ENCODE data around the gene CAB39L. TPM values are rescaled to one million over a fixed set of nuclear protein-coding genes. Genes with fewer than 3 reads are reported as not detected.

The CAB39L gene
- total RNA-seq, 3 donors from 2014 or later, result 8.5 to 87.2 (median 9.6) TPM

DNA sequence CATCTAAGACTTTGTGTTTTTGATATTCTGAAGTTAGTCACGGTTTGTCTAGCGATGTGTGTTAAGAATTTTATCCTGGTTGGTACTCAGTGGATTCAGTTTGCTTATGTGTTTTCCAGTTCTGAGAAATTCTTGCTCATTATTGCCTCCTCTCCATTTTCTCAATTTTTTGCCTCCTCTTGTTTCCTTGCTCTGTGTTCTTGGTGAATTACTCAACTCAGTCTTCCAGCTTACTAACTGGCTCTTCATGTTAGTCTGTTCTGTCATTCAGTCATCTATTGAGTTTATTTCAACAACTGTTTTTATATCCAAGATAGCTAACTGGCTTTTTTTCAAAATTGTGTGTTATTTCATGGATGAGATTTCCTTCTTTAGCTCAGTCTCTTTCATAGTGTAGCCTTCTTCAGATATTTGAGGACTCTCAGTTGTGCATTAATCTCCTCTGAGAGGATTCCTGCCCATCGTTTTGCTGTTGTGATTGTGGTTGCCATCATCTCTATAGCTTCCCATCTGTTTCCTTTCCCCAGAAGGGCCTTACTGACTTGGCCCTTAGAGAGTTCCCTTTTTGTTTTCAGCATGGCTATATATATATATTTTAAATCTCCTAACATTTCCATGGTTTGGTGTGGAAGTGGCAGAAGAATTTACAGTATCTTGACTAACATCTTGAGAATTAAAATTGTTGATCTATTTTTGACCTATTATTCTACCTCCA, 6.4 kb upstream of the CAB39L start:
- Histone ChIP-seq H3K4me3 (no peak overlapping the region), H3K36me3 (ENCODE audit: low read depth) (no peaks in the 10 kb centered on the region), H3K4me1 (ENCODE audit: low read depth) (peaks cover 20% of the 10 kb centered on the region), H3K9me3 (no peaks in the 10 kb centered on the region)
- no peak for DNase-seq
- TF ChIP-seq, protein P1, sequence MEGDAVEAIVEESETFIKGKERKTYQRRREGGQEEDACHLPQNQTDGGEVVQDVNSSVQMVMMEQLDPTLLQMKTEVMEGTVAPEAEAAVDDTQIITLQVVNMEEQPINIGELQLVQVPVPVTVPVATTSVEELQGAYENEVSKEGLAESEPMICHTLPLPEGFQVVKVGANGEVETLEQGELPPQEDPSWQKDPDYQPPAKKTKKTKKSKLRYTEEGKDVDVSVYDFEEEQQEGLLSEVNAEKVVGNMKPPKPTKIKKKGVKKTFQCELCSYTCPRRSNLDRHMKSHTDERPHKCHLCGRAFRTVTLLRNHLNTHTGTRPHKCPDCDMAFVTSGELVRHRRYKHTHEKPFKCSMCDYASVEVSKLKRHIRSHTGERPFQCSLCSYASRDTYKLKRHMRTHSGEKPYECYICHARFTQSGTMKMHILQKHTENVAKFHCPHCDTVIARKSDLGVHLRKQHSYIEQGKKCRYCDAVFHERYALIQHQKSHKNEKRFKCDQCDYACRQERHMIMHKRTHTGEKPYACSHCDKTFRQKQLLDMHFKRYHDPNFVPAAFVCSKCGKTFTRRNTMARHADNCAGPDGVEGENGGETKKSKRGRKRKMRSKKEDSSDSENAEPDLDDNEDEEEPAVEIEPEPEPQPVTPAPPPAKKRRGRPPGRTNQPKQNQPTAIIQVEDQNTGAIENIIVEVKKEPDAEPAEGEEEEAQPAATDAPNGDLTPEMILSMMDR (IDR thresholded peaks at IDR 0.05), result no peak
- no peak for ATAC-seq
- intact Hi-C loops (cut with DNase I, micrococcal nuclease), result no loop called here

DNA sequence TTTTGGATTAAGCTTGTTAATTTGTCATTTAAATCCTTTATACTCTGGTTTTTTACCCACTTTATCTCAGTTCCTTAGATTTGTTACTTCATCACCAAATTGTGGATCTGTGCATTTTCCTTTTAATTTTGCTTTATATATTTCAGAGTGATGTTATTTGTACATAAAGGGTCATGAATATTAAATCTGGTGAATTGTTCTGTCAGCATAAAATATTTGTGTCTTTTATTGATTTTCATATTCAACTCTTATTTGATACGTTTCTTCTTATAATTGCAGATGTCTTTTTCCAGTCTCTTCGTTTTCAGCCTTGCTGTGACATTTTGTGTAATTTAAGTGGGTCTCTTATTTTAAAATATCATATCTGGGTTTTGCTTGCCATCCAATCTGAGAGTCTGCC, 4.9 kb upstream of the CAB39L start:
- ATAC-seq, result no peak
- intact Hi-C loops (cut with DNase I, micrococcal nuclease), result no loop called here
- no peak for DNase-seq
- H3K4me1 ChIP-seq (ENCODE audit: low read depth), result peaks cover 20% of the 10 kb centered on the region
- H3K4me3 ChIP-seq, result no peak overlapping the region
- H3K36me3 ChIP-seq (ENCODE audit: low read depth), result no peaks in the 10 kb centered on the region
- TF ChIP-seq, protein P1 (IDR thresholded peaks at IDR 0.05), result no peak
- H3K9me3 ChIP-seq, result no peaks in the 10 kb centered on the region

DNA sequence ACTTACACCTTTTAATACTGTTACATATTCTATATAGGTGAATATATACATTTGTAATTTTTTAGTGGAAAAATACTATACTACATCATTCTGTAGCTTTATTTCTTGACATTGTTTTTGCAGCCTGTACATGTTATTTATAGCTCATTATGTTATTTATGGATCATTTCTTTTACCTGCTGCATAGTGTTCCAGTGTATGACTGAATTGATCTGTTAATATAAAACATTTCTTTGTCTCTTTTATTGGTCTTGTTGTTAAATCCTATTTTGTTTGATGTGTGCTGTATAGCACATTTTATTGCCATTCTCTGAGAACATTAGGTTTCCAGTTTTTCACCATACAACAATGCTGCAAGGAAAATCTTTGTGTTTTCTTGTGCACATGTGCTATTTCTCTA, 2.6 kb upstream of the CAB39L start:
- Histone ChIP-seq H3K4me3 (no peak overlapping the region), H3K9me3 (no peaks in the 10 kb centered on the region), H3K4me1 (ENCODE audit: low read depth) (peaks cover 20% of the 10 kb centered on the region), H3K36me3 (ENCODE audit: low read depth) (no peaks in the 10 kb centered on the region)
- TF ChIP-seq, protein P1 (IDR thresholded peaks at IDR 0.05), result no peak
- intact Hi-C loops (cut with DNase I, micrococcal nuclease), result no loop called here
- ATAC-seq, result no peak
- DNase-seq, result no peak

DNA sequence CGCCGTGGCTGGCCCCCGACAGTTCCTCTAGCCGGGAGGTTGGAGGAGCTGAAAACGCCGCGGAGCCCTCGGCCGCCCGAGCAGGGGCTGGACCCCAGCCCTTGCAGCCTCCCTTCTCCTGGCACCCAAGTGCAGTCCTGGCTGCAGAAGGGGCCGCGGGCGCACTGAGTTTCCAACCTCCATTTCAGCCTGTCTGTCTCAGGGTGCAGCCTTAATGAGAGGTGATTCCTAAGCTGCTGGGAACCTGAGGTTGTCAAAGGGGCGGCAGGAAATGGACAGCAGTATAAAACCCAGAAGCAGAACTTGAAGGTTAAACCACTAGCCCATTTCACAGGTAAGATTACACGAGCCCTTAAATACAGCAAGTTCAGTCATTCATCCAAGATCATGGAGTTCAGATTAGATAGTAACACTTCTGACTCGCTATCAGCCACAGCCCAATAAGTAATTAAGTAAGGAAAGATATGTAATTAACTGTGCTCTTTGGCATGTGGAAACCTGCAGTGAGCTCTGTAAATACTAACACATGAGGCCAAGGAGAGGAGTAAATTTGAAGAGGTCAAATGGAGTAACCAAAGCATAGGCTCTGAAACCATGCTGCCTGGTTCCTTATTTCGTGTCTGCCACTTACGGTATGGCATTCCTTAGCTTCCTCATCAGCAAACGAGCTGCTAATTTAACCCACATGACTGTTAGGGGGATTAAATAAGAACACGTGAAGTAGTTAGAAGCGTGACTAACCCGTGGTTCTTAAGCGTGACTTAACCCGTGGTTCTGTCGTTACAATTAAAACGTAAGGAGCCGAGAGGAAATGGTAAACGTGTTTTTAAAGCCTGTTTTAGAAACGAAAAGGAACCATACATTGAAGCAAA, 896 bp upstream of the CAB39L start:
- TF ChIP-seq, protein P1 (IDR thresholded peaks at IDR 0.05), result no peak
- intact Hi-C loops (cut with DNase I, micrococcal nuclease), result no loop called here
- Histone ChIP-seq H3K36me3 (ENCODE audit: low read depth) (no peaks in the 10 kb centered on the region), H3K4me1 (ENCODE audit: low read depth) (peaks cover 20% of the 10 kb centered on the region), H3K9me3 (no peaks in the 10 kb centered on the region), H3K4me3 (peak overlapping the region; percentile 54)
- DNase-seq (peak in 1 of 3 donors; percentile 55), ATAC-seq (peak; percentile 24)

DNA sequence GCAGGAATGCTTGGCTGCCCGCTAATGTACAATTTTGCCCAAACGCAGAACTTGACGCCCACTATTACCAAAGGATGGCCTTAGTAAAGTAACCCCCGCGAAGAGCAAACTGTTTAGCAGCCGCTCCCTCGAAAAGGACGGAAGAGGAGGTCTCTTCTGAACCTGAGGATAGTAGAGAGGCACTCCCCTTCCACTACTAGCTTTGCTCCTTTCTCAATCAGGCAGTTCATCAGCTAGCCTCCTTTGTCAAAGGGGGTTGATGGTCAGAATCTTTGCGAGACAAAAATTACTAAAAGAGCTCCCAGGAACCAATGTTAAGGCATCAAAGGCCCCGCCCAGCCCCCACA, 534 bp downstream of the CAB39L start:
- DNase-seq (no peak), ATAC-seq (no peak)
- H3K9me3 ChIP-seq, result no peaks in the 10 kb centered on the region
- TF ChIP-seq, protein P1 (IDR thresholded peaks at IDR 0.05), result no peak
- H3K4me3 ChIP-seq, result peak overlapping the region; percentile 54
- intact Hi-C loops (cut with DNase I, micrococcal nuclease), result no loop called here
- H3K36me3 ChIP-seq (ENCODE audit: low read depth), result no peaks in the 10 kb centered on the region
- peaks cover 20% of the 10 kb centered on the region for H3K4me1 ChIP-seq (ENCODE audit: low read depth)

Measured in mucosa of descending colon (tissue), 3 donors.